Measurements from ENCODE around the gene DEPDC5. TPM values are rescaled to one million over a fixed set of nuclear protein-coding genes. Genes with fewer than 3 reads are reported as not detected.
"Not testable (repeated sequence)": the region's sequence is repeated elsewhere in the genome, so short reads cannot be mapped to it uniquely, and the experiment has no call there.

The DEPDC5 gene
- total RNA-seq, 1 donor from 2014 or later, result 15.9 TPM

- DNase-seq (ENCODE audit: low spot score in 2 of 2), result no peak
- FAIRE-seq, result no peak
These were observed 59.3 kb downstream of the DEPDC5 start for GRCh38 chr22:31812977-31813605.

DNA sequence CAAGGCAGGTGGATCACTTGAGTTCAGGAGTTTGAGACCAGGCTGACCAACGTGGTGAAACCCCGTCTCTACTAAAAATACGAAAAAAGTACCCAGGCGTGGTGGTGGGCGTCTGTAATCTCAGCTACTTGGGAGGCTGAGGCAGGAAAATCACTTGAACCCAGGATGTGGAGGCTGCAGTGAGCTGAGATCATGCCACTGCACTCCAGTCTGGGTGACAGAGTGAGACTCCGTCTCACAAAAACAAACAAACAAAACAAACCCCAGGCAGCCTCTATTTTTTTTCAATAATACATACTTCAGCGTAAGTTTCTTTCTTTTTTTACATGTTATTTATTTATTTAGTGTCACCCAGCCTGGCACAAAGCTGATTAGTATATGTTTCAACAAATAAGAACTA, 60.1 kb downstream of the DEPDC5 start:
- FAIRE-seq; DNase-seq (ENCODE audit: low spot score in 2 of 2): not testable (repeated sequence)

- no peak for FAIRE-seq
- no peak for DNase-seq (ENCODE audit: low spot score in 2 of 2)
These were observed 61.1 kb downstream of the DEPDC5 start for GRCh38 chr22:31814942-31815341.

GRCh38 chr22:31815383-31815814, 61.6 kb downstream of the DEPDC5 start:
- not testable (repeated sequence) for FAIRE-seq

GRCh38 chr22:31816750-31817149, 62.9 kb downstream of the DEPDC5 start:
- FAIRE-seq, result no peak
- no peak for DNase-seq (ENCODE audit: low spot score in 2 of 2)

More at GRCh38 chr22:31815383-31815814, 61.6 kb downstream of the DEPDC5 start:
- DNase-seq (ENCODE audit: low spot score in 2 of 2), result not testable (repeated sequence)

DNA sequence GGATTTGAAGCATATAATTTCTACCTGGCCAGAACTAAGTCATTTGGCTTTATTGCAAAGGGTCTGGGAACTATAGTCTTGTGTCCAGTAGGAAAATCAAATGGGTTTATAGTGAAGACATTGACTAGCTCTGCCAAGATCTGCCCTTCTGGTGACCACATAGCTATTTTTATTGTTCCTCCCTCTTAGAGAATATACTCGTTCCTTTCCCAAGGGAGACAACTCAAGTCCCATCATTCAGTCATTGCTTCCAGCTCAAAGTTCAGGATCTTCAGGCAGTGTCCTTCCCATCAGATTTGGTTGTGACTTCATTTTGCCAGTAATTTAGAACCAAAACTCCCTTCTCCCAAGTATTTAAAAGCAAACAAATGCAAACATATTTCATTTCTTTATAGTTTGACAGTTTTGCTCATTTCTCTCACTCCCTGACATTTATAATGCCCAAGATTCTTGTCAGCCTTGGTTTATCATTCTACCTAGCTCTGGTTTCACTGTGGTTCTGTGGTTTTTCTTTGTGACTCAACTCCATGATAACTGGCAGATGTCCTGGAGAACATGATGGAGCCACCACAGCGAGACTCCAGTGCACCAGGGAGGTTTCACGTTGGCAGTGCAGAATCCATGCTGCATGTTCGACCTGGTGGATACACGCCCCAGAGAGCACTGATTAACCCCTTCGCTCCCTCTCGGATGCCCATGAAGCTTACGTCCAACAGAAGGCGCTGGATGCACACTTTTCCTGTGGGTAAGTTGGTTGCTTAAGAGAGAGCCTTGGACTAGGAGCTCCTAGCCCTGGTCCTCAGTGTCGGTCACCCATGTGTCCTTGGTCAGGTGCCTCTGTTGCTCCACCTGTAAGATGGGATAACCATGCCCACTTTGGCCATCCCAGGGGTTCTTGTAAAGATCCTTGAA, 64.9 kb downstream of the DEPDC5 start:
- FAIRE-seq (no peak), DNase-seq (ENCODE audit: low spot score in 2 of 2) (no peak)

DNA sequence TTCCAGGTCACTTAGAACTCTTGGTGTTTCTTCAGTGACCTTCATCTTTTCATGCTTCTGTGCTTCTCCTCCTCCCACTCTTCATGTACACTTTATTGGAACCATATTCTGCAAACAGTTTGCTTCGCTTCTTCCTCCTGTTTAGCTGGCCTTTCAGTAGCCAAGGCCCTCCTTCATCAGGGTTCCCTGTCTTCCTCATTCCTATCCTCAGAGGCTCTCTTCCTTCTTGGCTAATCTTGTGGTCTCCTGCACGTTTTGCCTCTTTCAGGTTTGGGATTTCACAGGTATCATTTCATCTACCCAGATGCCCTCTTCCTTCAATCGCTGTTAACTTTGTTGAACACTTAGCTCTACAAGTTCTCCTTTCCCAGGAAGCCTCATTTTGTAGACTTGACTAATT, 66.8 kb downstream of the DEPDC5 start:
- FAIRE-seq, result no peak
- DNase-seq (ENCODE audit: low spot score in 2 of 2), result no peak

- FAIRE-seq, result no peak
These were observed 67.8 kb downstream of the DEPDC5 start for GRCh38 chr22:31821572-31821971.

GRCh38 chr22:31822523-31822922, 68.7 kb downstream of the DEPDC5 start:
- FAIRE-seq (no peak), DNase-seq (ENCODE audit: low spot score in 2 of 2) (no peak)

More at GRCh38 chr22:31821572-31821971, 67.8 kb downstream of the DEPDC5 start:
- no peak for DNase-seq (ENCODE audit: low spot score in 2 of 2)

- no peak for FAIRE-seq
- DNase-seq (ENCODE audit: low spot score in 2 of 2), result no peak
These were observed 71.7 kb downstream of the DEPDC5 start for GRCh38 chr22:31825513-31825912.

DNA sequence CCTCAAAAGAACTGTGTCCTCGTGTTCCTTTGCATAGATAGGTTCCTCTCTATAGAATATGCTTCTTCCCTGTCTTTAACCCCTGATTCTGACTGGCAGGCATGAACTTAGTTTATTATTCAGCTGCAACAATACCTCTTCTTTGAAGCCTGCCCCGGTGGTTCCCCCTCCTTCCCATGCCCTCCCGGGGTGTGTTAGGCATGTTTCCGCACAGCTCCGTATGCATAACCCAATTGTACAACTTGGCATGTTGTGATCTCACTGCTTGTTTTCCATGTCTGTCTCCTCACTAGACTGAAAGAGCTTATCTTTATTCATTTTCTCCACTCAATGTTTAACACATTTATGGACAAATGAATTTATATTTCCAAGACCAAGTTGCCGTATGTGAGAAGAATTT, 72.6 kb downstream of the DEPDC5 start:
- DNase-seq (ENCODE audit: low spot score in 2 of 2) (no peak), FAIRE-seq (peak; percentile 79)

- FAIRE-seq (no peak), DNase-seq (ENCODE audit: low spot score in 2 of 2) (no peak)
These were observed 74.9 kb downstream of the DEPDC5 start for GRCh38 chr22:31828739-31829138.

GRCh38 chr22:31829505-31829904, 75.7 kb downstream of the DEPDC5 start:
- DNase-seq (ENCODE audit: low spot score in 2 of 2), result no peak
- no peak for FAIRE-seq

- no peak for FAIRE-seq
- no peak for DNase-seq (ENCODE audit: low spot score in 2 of 2)
These were observed 76.9 kb downstream of the DEPDC5 start for GRCh38 chr22:31830721-31831070.

GRCh38 chr22:31833930-31834329, 80.1 kb downstream of the DEPDC5 start:
- no peak for DNase-seq (ENCODE audit: low spot score in 2 of 2)
- no peak for FAIRE-seq

DNA sequence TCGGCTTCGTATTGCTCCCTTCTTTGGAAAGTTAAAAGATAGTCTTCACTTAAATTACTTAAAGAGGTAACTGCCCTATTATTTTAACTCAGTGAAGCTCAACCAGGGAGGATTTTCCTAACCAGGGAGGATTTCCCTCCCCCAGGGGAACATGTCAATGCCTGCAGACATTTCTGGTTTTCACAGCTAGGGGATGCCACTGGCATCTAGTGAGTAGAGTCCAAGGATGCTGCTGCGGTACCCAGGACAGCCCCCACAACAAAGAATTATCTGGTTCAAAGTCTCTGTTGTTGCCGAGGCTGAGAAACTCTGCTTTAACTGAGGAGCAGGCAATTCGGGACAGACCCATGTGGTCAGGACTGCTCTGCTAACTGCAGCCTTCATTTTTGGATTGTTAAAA, 82.2 kb downstream of the DEPDC5 start:
- no peak for DNase-seq (ENCODE audit: low spot score in 2 of 2)
- FAIRE-seq, result no peak

GRCh38 chr22:31838917-31839316, 85.1 kb downstream of the DEPDC5 start:
- FAIRE-seq, result no peak
- no peak for DNase-seq (ENCODE audit: low spot score in 2 of 2)

- FAIRE-seq (no peak), DNase-seq (ENCODE audit: low spot score in 2 of 2) (no peak)
These were observed 86.2 kb downstream of the DEPDC5 start for GRCh38 chr22:31839986-31840385.

GRCh38 chr22:31840585-31840984, 86.8 kb downstream of the DEPDC5 start:
- DNase-seq (ENCODE audit: low spot score in 2 of 2), result no peak

DNA sequence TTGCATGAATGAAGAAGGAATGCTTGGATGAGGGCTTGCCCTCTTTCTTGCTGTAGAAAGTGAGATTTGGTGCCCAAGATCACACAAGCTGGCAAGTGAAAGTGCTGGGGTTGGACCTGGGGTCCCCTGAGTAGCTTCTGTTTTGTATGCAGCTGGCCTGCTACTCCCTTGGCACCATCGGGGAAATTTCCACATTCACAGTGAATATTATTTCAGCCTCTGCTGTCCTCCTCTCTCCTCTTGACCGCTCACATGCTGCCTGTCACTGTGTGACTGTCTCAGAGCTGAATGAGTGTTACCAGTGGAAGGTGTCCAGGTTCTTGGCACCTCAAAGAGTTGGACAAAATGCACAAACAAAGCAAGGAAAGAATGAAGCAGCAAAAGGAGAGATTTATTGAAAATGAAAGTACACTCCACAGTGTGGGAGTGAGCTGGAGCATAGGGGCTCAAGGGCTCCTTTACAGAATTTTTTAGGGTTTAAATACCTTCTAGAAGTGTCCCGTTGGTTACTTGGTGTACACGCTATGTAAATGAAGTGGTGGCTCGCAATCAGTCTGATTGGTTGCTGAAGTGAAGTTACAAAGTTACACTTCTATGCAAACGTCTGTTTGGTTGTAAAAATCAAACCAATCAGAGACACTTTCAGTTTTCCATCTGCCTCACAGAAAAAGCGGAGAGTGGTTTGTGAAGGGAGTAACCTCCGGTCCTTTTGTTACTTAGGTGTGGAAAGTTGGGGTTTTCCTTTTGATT, 87.4 kb downstream of the DEPDC5 start:
- FAIRE-seq (no peak), DNase-seq (ENCODE audit: low spot score in 2 of 2) (no peak)

More at GRCh38 chr22:31840585-31840984, 86.8 kb downstream of the DEPDC5 start:
- no peak for FAIRE-seq

DNA sequence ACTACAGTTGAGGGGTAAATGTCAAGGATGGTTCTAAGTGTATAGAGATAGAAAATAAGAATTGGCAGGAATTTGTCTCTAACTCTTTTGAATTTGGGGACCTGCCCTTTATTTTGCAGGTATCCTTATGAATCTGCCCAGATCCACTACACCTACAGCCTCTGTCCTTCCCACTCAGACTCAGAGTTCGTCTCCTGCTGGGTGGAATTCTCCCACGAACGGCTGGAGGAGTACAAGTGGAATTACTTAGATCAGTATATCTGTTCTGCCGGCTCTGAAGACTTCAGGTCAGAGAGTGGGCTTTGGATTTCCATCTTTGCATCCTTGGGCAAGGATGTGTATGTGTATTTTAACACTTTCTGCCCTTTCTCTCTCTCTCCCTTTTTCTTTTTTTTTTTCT, 89.7 kb downstream of the DEPDC5 start:
- DNase-seq (ENCODE audit: low spot score in 2 of 2) (no peak), FAIRE-seq (no peak)

Measured in frontal cortex (tissue), 4 donors.